GM10847 (cell line): Measurements from ENCODE around the gene BCL2L12.

Experiments used
- POLR2A ChIP-seq: IDR thresholded peaks from 2 replicates; pipeline ENCODE4 v1.6.1; 2011; ENCODE audit not compliant: insufficient read length; ENCODE audit errors: extremely low read depth

Gene BCL2L12

GRCh38 chr19:49676136-49676783 lies 10.5 kb downstream of the BCL2L12 start:
- TF ChIP-seq POLR2A = peak; percentile 82

GRCh38 chr19:49676784-49677230 lies 11.1 kb downstream of the BCL2L12 start:
- TF ChIP-seq POLR2A = no peak

- TF ChIP-seq POLR2A = peak; percentile 87
Observed at GRCh38 chr19:49677231-49677900, 11.6 kb downstream of the BCL2L12 start, which contains the start of gene PRMT1. Gene PRMT1 (plus strand): TSS chr19:49677271. CDS start chr19:49677281, 10 bp downstream.

- no peak for TF ChIP-seq POLR2A
Observed at GRCh38 chr19:49677901-49678674, 12.4 kb downstream of the BCL2L12 start.

GRCh38 chr19:49678985-49679770 lies 13.4 kb downstream of the BCL2L12 start:
- TF ChIP-seq POLR2A = no peak

- TF ChIP-seq POLR2A = no peak
Observed at GRCh38 chr19:49679771-49680413, 14.2 kb downstream of the BCL2L12 start.

- TF ChIP-seq POLR2A = no peak
Observed at GRCh38 chr19:49680421-49681351, 15.0 kb downstream of the BCL2L12 start.

- TF ChIP-seq POLR2A = no peak
Observed at GRCh38 chr19:49681830-49682229, 16.1 kb downstream of the BCL2L12 start.

- TF ChIP-seq POLR2A = no peak
Observed at GRCh38 chr19:49682274-49682673, 16.5 kb downstream of the BCL2L12 start.

- TF ChIP-seq POLR2A = no peak
Observed at GRCh38 chr19:49683814-49684250, 18.1 kb downstream of the BCL2L12 start.

- no peak for TF ChIP-seq POLR2A
Observed at GRCh38 chr19:49684251-49684982, 18.7 kb downstream of the BCL2L12 start.

- TF ChIP-seq POLR2A = no peak
Observed at GRCh38 chr19:49684983-49685553, 19.3 kb downstream of the BCL2L12 start.
